ENCODE data around the gene MANEA. TPM values are rescaled to one million over a fixed set of nuclear protein-coding genes. Genes with fewer than 3 reads are reported as not detected.

The MANEA gene
- total RNA-seq, 1 experiment from 2014 or later = 8.3 TPM

DNA sequence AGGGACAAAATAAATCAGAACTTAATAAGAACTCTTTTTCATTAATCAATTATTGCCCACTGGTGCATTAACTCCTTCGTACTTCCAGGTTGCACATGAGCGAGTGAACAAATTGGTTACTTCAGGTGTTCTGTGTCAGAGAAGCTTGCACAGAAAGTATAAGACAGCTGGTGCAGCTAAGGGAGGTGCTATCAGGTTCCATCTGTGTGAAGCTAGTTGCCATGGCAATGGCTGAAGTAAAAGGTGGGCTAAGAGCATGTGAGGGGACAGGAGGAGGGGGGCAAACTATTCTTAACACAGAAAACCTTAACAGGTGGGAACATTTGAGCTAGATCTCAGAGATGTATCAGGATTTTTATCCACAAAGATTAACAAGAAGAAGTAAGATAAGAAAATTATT lies 81.6 kb downstream of the MANEA start:
- Histone ChIP-seq H3K14ac (ENCODE audit: insufficient read depth, low read length) (no peak overlapping the region), H2BK20ac (ENCODE audit: low read depth, low read length, poor library complexity, severe bottlenecking) (no peak overlapping the region), H3K27me3 (ENCODE audit: insufficient read depth, low read length) (no peaks in the 10 kb centered on the region), H3K23ac (ENCODE audit: insufficient read length, low read depth, low read length) (no peak overlapping the region), H2BK15ac (ENCODE audit: low read depth, low read length) (no peak overlapping the region), H2AFZ (ENCODE audit: low read length) (no peak overlapping the region), H2BK12ac (ENCODE audit: insufficient read length, low read depth, low read length) (no peak overlapping the region), H4K20me1 (ENCODE audit: control insufficient read depth, insufficient read depth, insufficient read length) (no peaks in the 10 kb centered on the region), H3K9ac (ENCODE audit: extremely low read depth, insufficient read length, low read length) (no peak overlapping the region), H4K8ac (replicated peaks; ENCODE audit: insufficient read length, low read depth, low read length) (no peak overlapping the region), H2BK120ac (ENCODE audit: low read depth, low read length, poor library complexity, severe bottlenecking) (no peak overlapping the region), H4K5ac (ENCODE audit: insufficient read length, low read depth, low read length) (no peak overlapping the region), H3K18ac (ENCODE audit: insufficient read length, low read depth, low read length) (no peak overlapping the region), H4K91ac (ENCODE audit: insufficient read length, low read depth, low read length) (no peak overlapping the region), H3K79me2 (ENCODE audit: insufficient read depth, low read length) (no peaks in the 10 kb centered on the region), H3K4ac (ENCODE audit: low read depth, low read length) (no peak overlapping the region), H2BK5ac (ENCODE audit: insufficient read length, low read length) (no peak overlapping the region), H2AK5ac (ENCODE audit: insufficient read length, low read length) (no peak overlapping the region), H3K27ac (ENCODE audit: insufficient read length, low read depth, low read length) (no peak overlapping the region), H3K4me2 (ENCODE audit: insufficient read depth, insufficient read length, low read length) (no peak overlapping the region), H3K56ac (ENCODE audit: insufficient read length, low read depth, low read length) (no peak overlapping the region), H3K4me1 (ENCODE audit: insufficient read depth, low read length) (no peaks in the 10 kb centered on the region), H3T11ph (ENCODE audit: low read length) (no peak overlapping the region), H3K23me2 (ENCODE audit: insufficient read length, low read depth, low read length, poor library complexity, severe bottlenecking) (no peaks in the 10 kb centered on the region), H3K9me3 (ENCODE audit: control insufficient read depth, low read depth, low read length) (no peaks in the 10 kb centered on the region), H3K79me1 (ENCODE audit: insufficient read depth, low read depth, low read length, poor library complexity, severe bottlenecking) (no peaks in the 10 kb centered on the region)
- TF ChIP-seq, protein P1, sequence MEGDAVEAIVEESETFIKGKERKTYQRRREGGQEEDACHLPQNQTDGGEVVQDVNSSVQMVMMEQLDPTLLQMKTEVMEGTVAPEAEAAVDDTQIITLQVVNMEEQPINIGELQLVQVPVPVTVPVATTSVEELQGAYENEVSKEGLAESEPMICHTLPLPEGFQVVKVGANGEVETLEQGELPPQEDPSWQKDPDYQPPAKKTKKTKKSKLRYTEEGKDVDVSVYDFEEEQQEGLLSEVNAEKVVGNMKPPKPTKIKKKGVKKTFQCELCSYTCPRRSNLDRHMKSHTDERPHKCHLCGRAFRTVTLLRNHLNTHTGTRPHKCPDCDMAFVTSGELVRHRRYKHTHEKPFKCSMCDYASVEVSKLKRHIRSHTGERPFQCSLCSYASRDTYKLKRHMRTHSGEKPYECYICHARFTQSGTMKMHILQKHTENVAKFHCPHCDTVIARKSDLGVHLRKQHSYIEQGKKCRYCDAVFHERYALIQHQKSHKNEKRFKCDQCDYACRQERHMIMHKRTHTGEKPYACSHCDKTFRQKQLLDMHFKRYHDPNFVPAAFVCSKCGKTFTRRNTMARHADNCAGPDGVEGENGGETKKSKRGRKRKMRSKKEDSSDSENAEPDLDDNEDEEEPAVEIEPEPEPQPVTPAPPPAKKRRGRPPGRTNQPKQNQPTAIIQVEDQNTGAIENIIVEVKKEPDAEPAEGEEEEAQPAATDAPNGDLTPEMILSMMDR (conservative IDR thresholded peaks at IDR 0.05) = no peak
- no CpG with 5 or more reads among the region's 2 CpGs for WGBS (ENCODE audit: extremely low coverage, insufficient read length, low lambda C conversion rate)
- no peak for DNase-seq
- Mint-ChIP-seq H3K4me1 (no peaks in the 10 kb centered on the region), H3K36me3 (ENCODE audit: insufficient read depth in 1 of 3, low read depth in 3 of 3) (no peaks in the 10 kb centered on the region), H3K27me3 (ENCODE audit: low read depth) (no peaks in the 10 kb centered on the region), H3K9me3 (no peaks in the 10 kb centered on the region), H3K4me3 (no peak overlapping the region), H3K27ac (no peak overlapping the region)
